Measurements from ENCODE around the gene UQCR11.

Gene UQCR11

DNA sequence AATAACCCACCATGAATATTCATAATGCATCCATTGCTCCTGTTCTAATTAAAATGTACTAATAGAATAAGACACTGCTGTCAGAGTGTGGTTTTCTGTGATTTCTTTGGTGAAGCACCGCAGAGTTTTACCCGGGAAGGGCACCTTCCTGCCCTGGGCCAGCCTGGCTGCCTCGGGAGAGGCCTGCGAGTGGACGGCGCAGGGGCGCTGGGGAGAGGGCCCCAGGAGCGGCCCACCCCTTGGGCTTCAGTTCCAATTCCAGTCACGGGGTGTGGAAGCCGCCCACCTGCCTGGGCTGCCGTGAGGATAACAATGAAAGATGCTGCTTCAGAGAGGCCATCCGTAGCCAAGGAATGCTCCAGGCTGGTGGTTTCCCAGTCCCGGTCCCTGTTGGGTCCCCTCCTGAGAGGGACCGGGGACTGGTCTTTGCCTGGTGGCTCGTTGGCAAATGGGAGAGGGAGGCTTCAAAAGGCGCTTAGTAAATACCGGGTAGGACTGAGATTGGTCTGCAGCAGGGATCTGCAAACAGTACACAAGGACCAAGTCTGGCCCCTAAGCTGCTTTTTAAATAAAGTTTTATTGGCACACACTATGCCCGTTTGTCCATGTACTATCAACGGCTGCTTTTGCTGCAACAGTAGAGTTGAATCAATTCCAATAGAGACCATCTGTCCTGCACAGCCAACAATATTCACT lies 29.1 kb upstream of the UQCR11 start:
- H3K27ac ChIP-seq = no peak overlapping the region
- no peak overlapping the region for H3K4me3 ChIP-seq
- no peak for DNase-seq (ENCODE audit: low spot score)
- TF ChIP-seq CTCF (IDR thresholded peaks at IDR 0.05) = no peak

GRCh38 chr19:1633269-1633826 lies 28.1 kb upstream of the UQCR11 start:
- DNase-seq (ENCODE audit: low spot score) = no peak
- H3K4me3 ChIP-seq = no peak overlapping the region
- H3K27ac ChIP-seq = no peak overlapping the region
- no peak for TF ChIP-seq CTCF (IDR thresholded peaks at IDR 0.05)

- no peak for DNase-seq (ENCODE audit: low spot score)
- Histone ChIP-seq H3K4me3 (no peak overlapping the region), H3K27ac (no peak overlapping the region)
- TF ChIP-seq CTCF (IDR thresholded peaks at IDR 0.05) = no peak
Observed at GRCh38 chr19:1632462-1633268, 27.4 kb upstream of the UQCR11 start.

- TF ChIP-seq CTCF (IDR thresholded peaks at IDR 0.05) = no peak
- Histone ChIP-seq H3K4me3 (no peak overlapping the region), H3K27ac (no peak overlapping the region)
- DNase-seq (ENCODE audit: low spot score) = no peak
Observed at GRCh38 chr19:1631557-1632100, 26.4 kb upstream of the UQCR11 start.

DNA sequence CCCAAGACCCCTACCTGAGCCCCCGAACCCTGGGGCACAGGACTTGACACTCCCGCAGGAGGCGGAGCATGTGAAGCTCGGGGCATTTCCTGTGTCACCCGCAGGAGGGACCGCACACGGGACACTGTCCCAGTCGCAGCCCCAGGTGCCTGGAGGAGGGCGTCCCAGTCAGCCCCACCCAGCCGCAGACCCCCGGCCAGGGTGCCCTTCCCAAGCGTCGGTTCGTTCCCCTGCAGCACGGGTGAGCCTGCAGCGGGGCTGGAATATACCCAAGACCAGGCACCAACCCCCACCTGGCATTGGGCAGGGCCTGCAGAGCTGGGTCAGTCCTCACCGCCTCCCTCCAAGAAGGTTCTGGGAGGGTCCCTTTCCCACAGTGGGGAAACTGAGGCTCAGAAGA lies 25.5 kb upstream of the UQCR11 start:
- Histone ChIP-seq H3K27ac (no peak overlapping the region), H3K4me3 (no peak overlapping the region)
- no peak for DNase-seq (ENCODE audit: low spot score)
- no peak for TF ChIP-seq CTCF (IDR thresholded peaks at IDR 0.05)

- Histone ChIP-seq H3K27ac (no peak overlapping the region), H3K4me3 (no peak overlapping the region)
- DNase-seq (ENCODE audit: low spot score) = no peak
- no peak for TF ChIP-seq CTCF (IDR thresholded peaks at IDR 0.05)
Observed at GRCh38 chr19:1630012-1630411, 24.8 kb upstream of the UQCR11 start.
